ENCODE data around the gene DAPL1. TPM values are rescaled to one million over a fixed set of nuclear protein-coding genes. Genes with fewer than 3 reads are reported as not detected.

Gene DAPL1
- total RNA-seq, 1 experiment from 2014 or later, result not detected

DNA sequence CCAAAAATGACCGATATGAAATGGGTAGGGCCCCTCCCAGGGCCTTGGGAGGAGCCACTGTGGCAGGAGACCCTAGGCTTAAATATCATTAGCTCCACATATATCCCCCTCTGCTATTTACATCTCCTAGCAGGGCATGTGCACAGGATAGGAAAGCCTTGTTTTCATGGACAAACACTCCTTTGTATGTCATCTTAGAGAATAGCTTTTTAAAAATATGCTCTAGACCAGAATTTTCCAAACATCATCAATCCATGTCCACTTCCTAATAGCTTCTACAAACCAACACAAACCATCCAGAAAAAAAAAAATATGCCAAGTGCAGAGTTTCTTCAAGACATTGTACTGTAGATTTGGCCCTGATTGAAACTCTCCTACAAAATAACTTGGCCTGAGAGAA is 10.8 kb downstream of the DAPL1 start:
- Histone ChIP-seq H3K36me3 (no peaks in the 10 kb centered on the region), H3K9me3 (no peaks in the 10 kb centered on the region), H3K4me3 (no peak overlapping the region), H3K27me3 (peaks cover 3% of the 10 kb centered on the region; the same call in 1 of the 2 replicates)
- DNase-seq, result no peak

- H3K27me3 ChIP-seq, result peaks cover 9% of the 10 kb centered on the region
- H3K9me3 ChIP-seq, result no peaks in the 10 kb centered on the region
- H3K4me3 ChIP-seq, result no peak overlapping the region
- H3K36me3 ChIP-seq, result no peaks in the 10 kb centered on the region
- DNase-seq, result no peak
Observed at GRCh38 chr2:158806941-158807340, 11.8 kb downstream of the DAPL1 start.

GRCh38 chr2:158808426-158808825 is 13.3 kb downstream of the DAPL1 start:
- Histone ChIP-seq H3K36me3 (no peaks in the 10 kb centered on the region), H3K9me3 (no peaks in the 10 kb centered on the region), H3K27me3 (peaks cover 10% of the 10 kb centered on the region), H3K4me3 (no peak overlapping the region)
- no peak for DNase-seq

DNA sequence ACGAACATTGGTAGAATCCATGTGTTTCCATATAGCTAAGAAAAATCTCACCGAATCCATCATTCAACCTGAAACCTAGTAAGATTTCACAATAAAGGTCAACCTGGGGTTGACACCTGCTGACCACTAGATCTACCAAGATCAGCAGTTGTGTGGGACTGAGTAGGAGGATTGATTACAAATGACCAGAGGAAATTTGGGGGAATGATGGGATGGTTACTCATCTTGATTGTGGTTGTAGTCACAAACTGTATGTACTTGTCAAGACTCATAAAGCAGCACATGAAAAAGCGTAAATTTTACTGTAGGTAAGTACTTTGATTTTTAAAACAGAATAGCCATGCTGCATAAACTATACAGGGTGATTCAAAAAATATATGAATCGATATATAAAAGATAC is 14.7 kb downstream of the DAPL1 start:
- H3K9me3 ChIP-seq, result no peaks in the 10 kb centered on the region
- no peaks in the 10 kb centered on the region for H3K36me3 ChIP-seq
- no peak overlapping the region for H3K4me3 ChIP-seq
- H3K27me3 ChIP-seq, result peaks cover 10% of the 10 kb centered on the region
- DNase-seq, result no peak

- Histone ChIP-seq H3K36me3 (no peaks in the 10 kb centered on the region), H3K9me3 (no peaks in the 10 kb centered on the region), H3K27me3 (peaks cover 10% of the 10 kb centered on the region), H3K4me3 (no peak overlapping the region)
- no peak for DNase-seq
Observed at GRCh38 chr2:158810731-158811460, 15.8 kb downstream of the DAPL1 start.

DNA sequence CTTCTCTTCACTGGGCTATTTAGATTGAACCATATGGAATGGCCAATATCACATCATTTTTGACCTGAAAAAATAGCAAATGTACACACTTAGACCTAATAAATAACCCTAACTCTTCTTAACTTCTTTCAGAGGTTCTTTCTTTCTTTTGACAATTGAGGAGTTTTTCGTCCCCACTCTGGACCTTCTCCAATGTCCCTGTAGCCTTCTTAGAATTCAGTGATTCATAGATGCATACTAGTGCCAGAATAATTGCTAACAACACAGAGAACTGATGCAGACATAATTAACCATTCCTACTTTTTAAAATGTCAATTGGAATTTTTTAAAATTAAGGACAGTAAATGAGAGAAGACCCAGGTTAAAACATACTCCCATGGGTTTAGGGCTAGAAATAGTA is 20.0 kb downstream of the DAPL1 start:
- Histone ChIP-seq H3K4me3 (no peak overlapping the region), H3K27me3 (peaks cover 10% of the 10 kb centered on the region), H3K36me3 (no peaks in the 10 kb centered on the region), H3K9me3 (no peaks in the 10 kb centered on the region)
- no peak for DNase-seq

- no peak for DNase-seq
- no peaks in the 10 kb centered on the region for H3K36me3 ChIP-seq
- H3K27me3 ChIP-seq, result peaks cover 7% of the 10 kb centered on the region
- H3K4me3 ChIP-seq, result no peak overlapping the region
- no peaks in the 10 kb centered on the region for H3K9me3 ChIP-seq
Observed at GRCh38 chr2:158815658-158816057, 20.5 kb downstream of the DAPL1 start.

DNA sequence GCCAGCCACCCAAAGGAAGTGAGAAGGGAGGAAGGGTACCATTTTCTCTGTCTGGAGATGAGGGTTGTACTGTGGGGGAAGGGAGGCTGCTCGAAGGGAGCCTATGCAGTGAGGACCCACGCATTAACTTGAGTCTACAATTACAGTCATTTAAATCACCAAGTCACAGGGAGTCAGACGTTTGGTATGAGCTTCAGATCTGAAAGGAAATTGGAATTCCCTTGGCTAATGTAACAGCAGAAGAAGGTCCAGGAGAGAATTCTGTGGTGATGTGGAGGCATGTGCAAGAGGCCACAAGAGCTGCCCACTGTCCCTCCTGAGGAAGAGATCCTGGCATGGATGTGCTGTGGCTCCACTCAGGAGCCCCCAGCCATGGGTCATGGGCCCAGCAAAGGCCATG is 22.5 kb downstream of the DAPL1 start:
- Histone ChIP-seq H3K9me3 (no peaks in the 10 kb centered on the region), H3K36me3 (no peaks in the 10 kb centered on the region), H3K27me3 (no peaks in the 10 kb centered on the region), H3K4me3 (no peak overlapping the region)
- no peak for DNase-seq

DNA sequence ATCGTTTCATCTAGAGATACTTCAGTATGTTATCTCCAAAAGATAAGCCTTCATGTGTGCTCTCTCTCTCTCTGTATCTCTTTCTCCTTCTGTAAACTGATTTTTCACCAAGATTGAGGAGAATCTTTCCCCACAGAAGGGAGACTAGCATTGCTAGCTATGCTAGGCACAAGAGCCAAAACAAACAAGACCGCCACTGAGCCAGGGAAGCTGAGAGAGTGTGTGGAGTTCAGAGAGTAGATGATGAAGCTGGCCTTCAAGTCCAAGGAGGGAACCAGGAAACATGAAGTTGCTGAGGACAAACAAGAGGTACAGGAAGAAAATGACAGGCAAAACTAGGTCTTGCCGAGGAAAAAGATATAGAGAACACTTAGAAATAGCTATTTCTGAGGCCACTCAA is 23.4 kb downstream of the DAPL1 start:
- Histone ChIP-seq H3K9me3 (no peaks in the 10 kb centered on the region), H3K36me3 (no peaks in the 10 kb centered on the region), H3K4me3 (no peak overlapping the region), H3K27me3 (no peaks in the 10 kb centered on the region)
- no peak for DNase-seq

- DNase-seq, result no peak
- Histone ChIP-seq H3K36me3 (no peaks in the 10 kb centered on the region), H3K27me3 (no peaks in the 10 kb centered on the region), H3K4me3 (no peak overlapping the region), H3K9me3 (no peaks in the 10 kb centered on the region)
Observed at GRCh38 chr2:158822193-158822592, 27.1 kb downstream of the DAPL1 start.

DNA sequence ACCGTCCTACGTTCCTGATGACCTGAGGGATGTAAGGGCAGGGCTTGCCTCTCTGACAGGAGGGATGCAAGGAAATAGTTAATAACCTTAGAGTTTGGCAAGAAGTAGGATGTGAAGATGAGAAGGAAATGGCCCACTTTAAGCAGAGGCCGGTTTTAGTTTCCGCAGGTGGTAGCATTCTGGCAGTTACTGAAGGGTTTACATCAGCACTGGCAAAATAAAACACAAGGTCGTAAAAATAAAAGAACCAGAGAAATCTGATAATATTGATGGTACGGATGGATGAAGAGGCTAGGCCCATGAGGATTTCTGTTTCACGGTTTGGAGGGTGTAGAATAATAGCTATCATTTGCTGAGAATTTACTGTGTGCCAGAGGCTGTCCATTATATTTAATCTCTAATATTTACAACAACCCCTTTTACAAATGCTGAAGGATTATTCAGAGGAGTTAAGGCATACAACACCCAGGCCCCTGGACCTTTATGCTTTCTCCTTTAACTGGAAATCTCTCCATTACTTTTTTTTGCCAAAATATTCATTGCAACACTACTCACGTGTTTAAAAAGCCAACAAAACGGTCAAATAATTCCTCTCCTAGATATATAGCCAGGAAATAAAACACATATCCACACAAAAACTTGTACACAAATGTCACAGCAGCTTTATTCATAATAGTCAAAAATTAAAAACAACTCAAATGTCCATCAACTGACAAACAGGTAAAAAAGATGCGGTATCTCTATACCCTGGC is 28.5 kb downstream of the DAPL1 start:
- no peak for DNase-seq
- Histone ChIP-seq H3K36me3 (no peaks in the 10 kb centered on the region), H3K27me3 (no peaks in the 10 kb centered on the region), H3K9me3 (no peaks in the 10 kb centered on the region), H3K4me3 (no peak overlapping the region)

DNA sequence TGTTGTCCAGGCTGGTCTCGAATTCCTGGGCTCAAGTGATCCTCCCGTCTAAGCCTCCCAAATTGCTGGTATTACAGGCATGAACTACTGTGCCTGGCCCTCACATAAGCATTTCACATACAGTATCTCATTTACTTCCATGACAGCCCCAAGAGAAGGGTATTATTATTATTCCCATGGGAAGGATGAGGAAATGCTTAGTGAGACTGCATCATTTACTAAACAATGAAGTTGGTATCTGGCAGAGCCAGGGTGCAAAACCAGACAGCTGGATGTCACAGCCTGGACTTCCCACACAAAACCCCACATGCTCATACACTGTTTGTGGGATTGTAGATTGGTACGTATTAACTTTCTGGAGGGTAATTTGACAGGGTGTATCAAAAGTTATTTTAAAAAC is 29.9 kb downstream of the DAPL1 start:
- DNase-seq, result no peak
- Histone ChIP-seq H3K36me3 (no peaks in the 10 kb centered on the region), H3K4me3 (no peak overlapping the region), H3K27me3 (no peaks in the 10 kb centered on the region), H3K9me3 (no peaks in the 10 kb centered on the region)

GRCh38 chr2:158826965-158827364 is 31.8 kb downstream of the DAPL1 start:
- Histone ChIP-seq H3K27me3 (no peaks in the 10 kb centered on the region), H3K36me3 (no peaks in the 10 kb centered on the region), H3K9me3 (no peaks in the 10 kb centered on the region), H3K4me3 (no peak overlapping the region)
- DNase-seq, result no peak

- no peak for DNase-seq
- no peak overlapping the region for H3K4me3 ChIP-seq
- no peaks in the 10 kb centered on the region for H3K36me3 ChIP-seq
- no peaks in the 10 kb centered on the region for H3K27me3 ChIP-seq
- no peaks in the 10 kb centered on the region for H3K9me3 ChIP-seq
Observed at GRCh38 chr2:158828378-158829164, 33.5 kb downstream of the DAPL1 start.

- Histone ChIP-seq H3K36me3 (no peaks in the 10 kb centered on the region), H3K27me3 (no peaks in the 10 kb centered on the region), H3K4me3 (no peak overlapping the region), H3K9me3 (no peaks in the 10 kb centered on the region)
- no peak for DNase-seq
Observed at GRCh38 chr2:158829167-158829566, 34.0 kb downstream of the DAPL1 start.

DNA sequence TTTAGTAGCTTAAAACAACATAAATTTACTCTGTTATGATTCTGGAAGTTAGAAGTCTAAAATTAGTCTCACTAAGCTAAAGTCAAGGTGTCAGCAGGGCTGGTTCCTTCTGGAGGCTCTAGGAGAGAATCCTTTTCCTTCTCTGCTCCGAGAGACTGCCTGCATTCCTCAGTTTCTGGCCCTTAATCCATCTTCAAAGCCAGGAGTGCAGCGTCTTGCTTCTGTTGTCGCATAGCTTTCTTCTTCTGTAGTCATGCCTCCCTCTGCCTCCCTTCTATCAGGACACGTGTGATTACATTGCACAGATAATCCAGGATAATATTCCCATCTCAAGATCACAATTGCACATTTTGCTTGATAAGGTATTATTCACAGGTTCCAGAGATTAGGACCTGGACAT is 35.1 kb downstream of the DAPL1 start:
- H3K9me3 ChIP-seq, result no peaks in the 10 kb centered on the region
- no peak for DNase-seq
- no peak overlapping the region for H3K4me3 ChIP-seq
- H3K36me3 ChIP-seq, result no peaks in the 10 kb centered on the region
- no peaks in the 10 kb centered on the region for H3K27me3 ChIP-seq

DNA sequence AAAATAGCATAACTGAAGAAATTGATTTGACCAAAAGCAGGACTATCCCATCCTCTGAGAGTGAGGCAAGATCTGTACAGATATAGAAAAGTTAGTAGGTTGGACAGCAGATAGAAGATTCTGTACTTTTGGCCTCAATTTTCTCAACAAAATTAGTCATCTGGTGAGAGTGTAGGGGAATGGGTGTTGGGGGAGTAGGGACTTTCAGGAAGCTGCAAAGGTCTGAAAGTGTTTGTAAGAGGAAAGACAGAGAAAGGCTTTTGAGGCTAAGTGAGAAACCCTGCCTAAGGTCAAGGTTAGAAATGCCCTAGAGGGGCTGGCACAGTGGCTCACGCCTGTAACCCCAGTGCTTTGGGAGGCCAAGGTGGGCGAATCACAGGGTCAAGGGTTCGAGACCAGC is 40.3 kb downstream of the DAPL1 start:
- Histone ChIP-seq H3K36me3 (no peaks in the 10 kb centered on the region), H3K27me3 (no peaks in the 10 kb centered on the region), H3K9me3 (no peaks in the 10 kb centered on the region), H3K4me3 (no peak overlapping the region)
- no peak for DNase-seq
